Mucosa of stomach (tissue), 1 donor: ENCODE data around the gene CSMD2.
"Not testable (repeated sequence)": the region's sequence is repeated elsewhere in the genome, so short reads cannot be mapped to it uniquely, and the experiment has no call there.

Experiments
- H3K27me3 ChIP-seq: one replicate; pipeline ENCODE4 v1.7.0; 2013; ENCODE audit warnings: mild to moderate bottlenecking, low read length; ENCODE audit not compliant: control insufficient read depth, insufficient read depth
- H3K36me3 ChIP-seq: one replicate; pipeline ENCODE4 v1.7.0; 2013; ENCODE audit warnings: low read length; ENCODE audit not compliant: control insufficient read depth, insufficient read depth
- H3K4me1 ChIP-seq: one replicate; pipeline ENCODE4 v1.7.0; 2013; ENCODE audit warnings: mild to moderate bottlenecking, low read length; ENCODE audit not compliant: control insufficient read depth, insufficient read depth
- H3K4me3 ChIP-seq: one replicate; pipeline ENCODE4 v1.7.0; 2013; ENCODE audit warnings: low read length
- H3K9ac ChIP-seq: one replicate; pipeline ENCODE4 v1.7.0; 2013; ENCODE audit warnings: mild to moderate bottlenecking, low read length, moderate library complexity
- H3K9me3 ChIP-seq: one replicate; pipeline ENCODE4 v1.7.0; 2013; ENCODE audit warnings: mild to moderate bottlenecking, low read length, moderate library complexity; ENCODE audit not compliant: control insufficient read depth
- donor health status: Pancreatic carcinoma.

CSMD2 gene

DNA sequence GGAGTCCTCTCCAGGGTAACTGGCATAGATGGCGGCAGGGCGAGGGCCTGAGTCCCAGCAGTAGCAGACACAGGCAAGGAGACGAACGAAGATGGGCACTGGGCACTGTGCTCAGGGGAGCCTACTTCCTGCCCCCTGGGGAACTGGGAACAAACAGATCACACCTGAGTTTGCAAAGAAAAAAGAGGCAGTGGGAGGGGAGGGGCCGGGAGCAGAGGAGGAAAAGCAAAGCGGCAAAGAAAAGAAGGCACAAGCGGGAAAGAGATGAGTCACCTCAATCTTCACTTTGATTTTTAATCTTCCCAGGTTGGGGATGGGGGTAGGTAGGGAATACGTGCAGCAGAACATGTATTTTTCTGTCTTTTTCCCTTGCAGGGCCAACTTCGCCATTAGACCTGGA, 648.6 kb downstream of the CSMD2 start:
- H3K4me3 ChIP-seq, result no peak overlapping the region
- no peaks in the 10 kb centered on the region for H3K9me3 ChIP-seq
- no peak overlapping the region for H3K9ac ChIP-seq
- no peaks in the 10 kb centered on the region for H3K4me1 ChIP-seq
- no peaks in the 10 kb centered on the region for H3K36me3 ChIP-seq
- no peaks in the 10 kb centered on the region for H3K27me3 ChIP-seq

DNA sequence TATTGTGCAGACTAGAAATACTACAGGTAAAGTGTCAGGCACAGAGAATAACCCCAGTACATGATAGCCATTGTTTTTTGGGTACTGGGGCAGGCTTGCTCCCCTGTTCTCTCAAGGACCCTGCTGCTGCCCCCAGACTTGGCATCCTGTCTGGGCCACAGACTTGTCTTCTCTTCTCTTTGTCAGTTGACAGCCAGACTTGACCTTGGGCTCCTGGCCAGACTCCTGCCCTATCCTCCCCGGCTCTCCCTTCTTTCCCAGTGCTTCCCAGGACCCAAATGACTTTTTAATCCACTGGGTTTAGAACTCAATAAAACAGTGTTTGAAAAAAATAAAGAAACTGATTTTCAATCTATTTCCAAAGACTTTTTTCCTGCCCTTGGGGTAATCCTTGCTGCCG, 649.4 kb downstream of the CSMD2 start:
- Histone ChIP-seq H3K4me1 (no peaks in the 10 kb centered on the region), H3K27me3 (no peaks in the 10 kb centered on the region), H3K36me3 (no peaks in the 10 kb centered on the region), H3K9ac (no peak overlapping the region), H3K9me3 (no peaks in the 10 kb centered on the region), H3K4me3 (no peak overlapping the region)

DNA sequence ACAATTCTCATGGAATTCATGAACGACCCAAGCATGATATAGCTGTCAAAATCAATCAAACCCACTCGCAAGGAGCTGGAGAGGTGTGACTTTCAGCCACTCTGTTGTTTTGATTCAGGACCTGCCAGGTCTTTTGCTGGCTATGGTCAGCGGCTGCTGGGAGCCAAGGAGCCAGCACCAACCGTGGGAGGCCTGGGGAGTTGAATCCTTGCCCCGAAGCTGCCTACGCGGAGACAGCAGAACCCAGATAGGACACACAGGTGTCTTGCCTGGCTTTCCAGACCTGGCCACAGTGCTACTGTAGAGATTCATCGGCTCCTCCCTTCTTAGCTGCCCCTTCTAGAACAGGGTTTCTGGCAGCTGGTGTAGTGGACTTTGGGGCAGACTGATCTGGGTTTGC, 649.9 kb downstream of the CSMD2 start:
- no peak overlapping the region for H3K9ac ChIP-seq
- no peaks in the 10 kb centered on the region for H3K36me3 ChIP-seq
- H3K9me3 ChIP-seq, result no peaks in the 10 kb centered on the region

DNA sequence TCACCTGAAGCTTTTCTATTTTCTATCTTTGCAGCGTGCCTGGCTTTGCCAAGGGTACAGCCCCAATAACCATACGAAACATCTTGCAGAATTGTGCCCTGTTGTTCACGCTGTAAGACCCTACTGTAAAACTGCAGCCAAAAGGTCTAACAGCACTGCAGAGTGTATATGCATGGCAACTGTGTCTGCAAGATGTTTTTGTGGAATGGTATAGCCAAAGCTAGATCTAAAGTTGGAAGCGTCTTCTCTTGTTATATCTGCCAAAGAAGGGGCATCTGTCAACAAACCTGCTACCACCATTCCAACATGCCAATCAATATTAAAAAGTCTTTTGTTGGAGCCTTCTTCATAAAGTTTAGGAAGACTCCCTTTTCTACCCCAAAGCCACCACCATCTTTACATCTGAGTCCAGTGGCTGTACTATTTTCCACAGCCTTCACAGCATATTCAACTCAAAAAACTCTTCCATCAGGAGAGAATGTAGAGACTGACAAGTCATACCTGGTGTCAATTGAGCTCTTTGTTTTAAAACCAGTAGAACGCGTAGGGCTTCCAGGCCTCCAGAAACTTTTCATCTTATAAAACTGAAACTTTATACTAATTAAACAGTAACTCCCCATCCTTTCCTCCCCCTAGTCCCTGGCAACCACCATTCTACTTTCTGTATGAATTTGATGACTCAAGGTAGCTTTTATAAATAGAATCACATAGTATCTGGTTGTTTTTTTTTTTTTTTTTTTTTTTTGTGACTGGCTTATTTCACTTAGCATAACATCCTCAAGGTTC, 652.6 kb downstream of the CSMD2 start:
- no peak overlapping the region for H3K9ac ChIP-seq
- H3K4me3 ChIP-seq, result no peak overlapping the region
- no peaks in the 10 kb centered on the region for H3K4me1 ChIP-seq
- H3K36me3 ChIP-seq, result no peaks in the 10 kb centered on the region
- no peaks in the 10 kb centered on the region for H3K27me3 ChIP-seq
- no peaks in the 10 kb centered on the region for H3K9me3 ChIP-seq

More for the DNA sequence above, 649.9 kb downstream of the CSMD2 start:
- Histone ChIP-seq H3K27me3 (no peaks in the 10 kb centered on the region), H3K4me3 (no peak overlapping the region), H3K4me1 (no peaks in the 10 kb centered on the region)

DNA sequence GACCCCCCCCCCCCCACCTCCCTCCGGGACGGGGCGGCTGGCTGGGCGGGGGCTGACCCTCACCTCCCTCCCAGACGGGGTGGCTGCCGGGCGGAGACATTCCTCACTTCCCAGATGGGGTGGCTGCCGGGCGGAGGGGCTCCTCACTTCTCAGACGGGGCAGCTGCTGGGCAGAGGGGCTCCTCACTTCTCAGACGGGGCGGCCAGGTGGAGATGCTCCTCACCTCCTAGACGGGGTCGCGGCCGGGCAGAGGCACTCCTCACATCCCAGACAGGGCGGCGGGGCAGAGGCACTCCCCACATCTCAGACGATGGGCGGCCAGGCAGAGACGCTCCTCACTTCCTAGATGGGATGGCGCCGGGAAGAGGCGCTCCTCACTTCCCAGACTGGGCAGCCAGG, 655.8 kb downstream of the CSMD2 start:
- not testable (repeated sequence) for H3K4me1 ChIP-seq, H3K27me3 ChIP-seq, H3K9me3 ChIP-seq, H3K4me3 ChIP-seq, H3K36me3 ChIP-seq, H3K9ac ChIP-seq

DNA sequence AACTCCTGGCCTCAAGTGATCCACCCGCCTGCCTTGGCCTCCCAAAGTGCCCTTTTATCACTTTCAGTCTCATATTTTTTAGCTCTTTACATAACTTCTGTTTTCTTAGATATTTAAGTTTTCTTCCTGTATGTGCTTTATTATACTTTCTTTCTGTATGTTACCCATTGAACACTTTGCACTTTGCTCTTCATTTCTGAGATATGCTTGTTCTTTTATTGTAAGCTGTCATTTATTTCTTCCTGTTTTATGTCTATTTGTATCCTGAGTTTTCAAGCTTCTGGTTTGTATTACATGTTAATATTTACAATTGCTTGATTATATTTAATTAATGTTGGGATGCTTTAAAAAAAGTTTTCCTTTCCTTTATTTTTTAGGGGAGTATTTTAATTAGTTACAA, 656.9 kb downstream of the CSMD2 start:
- Histone ChIP-seq H3K4me1 (no peaks in the 10 kb centered on the region), H3K9me3 (no peaks in the 10 kb centered on the region), H3K36me3 (no peaks in the 10 kb centered on the region), H3K27me3 (no peaks in the 10 kb centered on the region), H3K4me3 (no peak overlapping the region), H3K9ac (no peak overlapping the region)

DNA sequence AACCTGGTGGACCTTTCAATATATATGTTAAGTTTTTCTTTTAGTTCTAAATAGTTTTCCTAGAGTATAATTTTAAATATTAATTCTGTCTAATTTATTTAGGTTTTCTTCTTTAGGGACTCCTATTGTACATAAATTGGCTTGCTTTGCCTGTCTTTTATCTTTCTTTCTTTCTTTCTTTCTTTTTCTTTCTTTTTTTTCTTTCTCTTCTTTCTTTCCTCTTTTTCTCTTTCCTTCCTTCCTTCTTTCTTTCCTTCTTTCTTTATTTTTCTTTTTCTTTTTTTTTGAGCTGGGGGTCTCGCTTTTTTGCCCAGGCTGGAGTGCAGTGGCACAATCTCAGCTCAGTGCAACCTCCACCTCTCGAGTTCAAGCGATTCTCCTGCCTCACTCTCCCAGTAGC, 657.4 kb downstream of the CSMD2 start:
- no peak overlapping the region for H3K9ac ChIP-seq
- no peaks in the 10 kb centered on the region for H3K27me3 ChIP-seq
- H3K4me3 ChIP-seq, result no peak overlapping the region
- H3K9me3 ChIP-seq, result no peaks in the 10 kb centered on the region
- no peaks in the 10 kb centered on the region for H3K36me3 ChIP-seq
- H3K4me1 ChIP-seq, result no peaks in the 10 kb centered on the region

DNA sequence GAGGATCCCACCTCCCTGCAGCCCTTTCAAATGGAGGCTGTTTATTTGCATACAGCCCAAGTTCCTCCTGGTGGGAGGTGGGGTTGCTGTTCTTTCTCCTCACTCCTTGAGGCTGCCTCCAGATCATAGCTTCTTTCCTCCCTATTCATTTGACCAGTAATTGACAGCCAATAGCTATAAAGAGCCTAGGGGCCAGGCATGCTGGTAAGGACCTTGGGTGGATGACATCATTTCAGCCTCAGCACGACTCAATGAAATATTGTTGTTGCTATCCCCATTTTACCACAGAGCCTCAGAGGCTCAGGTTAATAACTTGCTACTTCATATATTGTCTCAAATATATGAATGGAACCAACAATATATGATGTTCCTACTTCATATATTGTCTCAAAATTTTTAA, 661.5 kb downstream of the CSMD2 start:
- no peak overlapping the region for H3K9ac ChIP-seq
- no peaks in the 10 kb centered on the region for H3K4me1 ChIP-seq
- no peaks in the 10 kb centered on the region for H3K36me3 ChIP-seq
- no peaks in the 10 kb centered on the region for H3K27me3 ChIP-seq
- H3K9me3 ChIP-seq, result no peaks in the 10 kb centered on the region
- no peak overlapping the region for H3K4me3 ChIP-seq

DNA sequence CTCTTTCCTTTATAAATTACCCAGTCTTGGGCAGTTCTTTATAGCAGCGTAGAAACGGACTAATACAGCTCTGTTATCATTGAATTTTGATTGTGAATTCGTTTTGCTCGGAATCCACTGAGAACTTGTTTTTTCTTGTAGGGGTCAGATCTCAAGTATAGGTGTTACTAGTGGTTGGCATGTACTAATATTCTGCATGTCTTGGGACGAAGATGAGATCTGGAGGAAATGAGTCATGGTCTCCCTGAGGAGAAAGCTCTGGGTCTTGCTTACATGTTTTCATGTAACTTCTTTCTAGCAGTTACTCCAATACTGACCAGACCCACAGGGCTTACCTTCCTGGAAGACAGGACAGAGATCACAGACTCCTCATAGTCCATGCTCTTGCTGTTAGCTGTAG, 662.3 kb downstream of the CSMD2 start:
- Histone ChIP-seq H3K9ac (no peak overlapping the region), H3K36me3 (no peaks in the 10 kb centered on the region), H3K4me1 (no peaks in the 10 kb centered on the region), H3K27me3 (no peaks in the 10 kb centered on the region), H3K4me3 (no peak overlapping the region), H3K9me3 (no peaks in the 10 kb centered on the region)

DNA sequence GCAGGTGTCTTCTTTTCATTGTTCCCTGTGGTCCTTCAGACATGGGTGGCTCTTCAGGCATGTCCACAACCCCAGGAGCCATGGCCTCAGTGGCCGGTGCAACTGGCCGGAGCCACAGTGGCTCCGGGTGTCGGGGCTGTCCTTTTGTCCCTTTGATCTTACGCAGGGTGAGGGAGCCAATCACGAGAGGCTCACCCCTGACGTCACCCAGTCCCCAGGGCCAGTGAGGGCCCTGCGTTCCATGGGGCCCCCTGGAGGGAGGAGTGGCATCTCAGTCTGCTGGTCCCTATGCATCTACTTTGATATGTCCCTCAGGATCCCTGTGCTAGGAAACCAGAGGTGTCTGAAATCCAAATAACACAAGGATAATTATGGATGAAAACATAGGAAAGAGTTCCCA, 663.3 kb downstream of the CSMD2 start:
- Histone ChIP-seq H3K4me3 (no peak overlapping the region), H3K9me3 (no peaks in the 10 kb centered on the region), H3K9ac (no peak overlapping the region), H3K36me3 (no peaks in the 10 kb centered on the region), H3K4me1 (no peaks in the 10 kb centered on the region), H3K27me3 (no peaks in the 10 kb centered on the region)

DNA sequence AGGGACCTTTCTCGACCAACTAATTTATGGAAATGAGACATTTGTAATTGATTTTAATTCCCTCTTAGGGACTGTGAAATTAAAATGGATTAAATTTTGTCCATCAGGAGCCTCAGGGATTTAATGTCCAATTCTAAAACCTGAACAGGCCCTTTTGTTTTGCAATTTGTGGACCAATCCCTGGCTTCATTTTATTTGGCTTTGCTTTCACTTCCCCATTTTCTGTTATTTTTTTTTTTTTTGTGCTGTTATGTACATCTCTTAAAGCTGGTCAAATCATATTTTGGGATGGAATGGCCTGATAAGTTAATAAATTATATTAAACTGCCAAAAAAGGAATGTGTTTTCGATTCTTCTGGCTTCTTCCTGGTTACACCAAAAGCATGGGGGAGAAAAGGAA, 663.7 kb downstream of the CSMD2 start:
- no peaks in the 10 kb centered on the region for H3K27me3 ChIP-seq
- H3K9ac ChIP-seq, result no peak overlapping the region
- no peaks in the 10 kb centered on the region for H3K9me3 ChIP-seq
- H3K36me3 ChIP-seq, result no peaks in the 10 kb centered on the region
- no peaks in the 10 kb centered on the region for H3K4me1 ChIP-seq
- no peak overlapping the region for H3K4me3 ChIP-seq

DNA sequence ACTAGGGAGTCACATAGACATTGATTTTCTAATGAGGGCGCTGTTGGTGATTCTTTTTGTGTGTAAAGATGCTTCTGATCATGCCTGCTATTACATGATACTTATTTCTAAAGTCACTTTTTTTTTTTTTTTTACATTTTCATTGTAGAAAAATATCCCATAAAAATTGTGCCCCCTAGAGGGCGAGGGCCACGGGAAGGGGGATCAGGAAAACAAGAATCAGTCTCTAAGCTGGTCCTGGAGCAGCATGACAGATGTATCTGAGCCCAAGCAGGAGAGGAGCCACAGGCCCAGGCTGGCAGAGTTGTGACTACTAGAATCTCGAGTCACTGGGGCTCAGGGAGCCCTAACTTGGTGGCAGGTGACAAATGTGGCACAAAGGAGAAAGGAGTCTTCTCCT, 664.5 kb downstream of the CSMD2 start:
- H3K27me3 ChIP-seq, result no peaks in the 10 kb centered on the region
- no peak overlapping the region for H3K9ac ChIP-seq
- H3K36me3 ChIP-seq, result no peaks in the 10 kb centered on the region
- H3K9me3 ChIP-seq, result no peaks in the 10 kb centered on the region
- no peak overlapping the region for H3K4me3 ChIP-seq
- no peaks in the 10 kb centered on the region for H3K4me1 ChIP-seq

DNA sequence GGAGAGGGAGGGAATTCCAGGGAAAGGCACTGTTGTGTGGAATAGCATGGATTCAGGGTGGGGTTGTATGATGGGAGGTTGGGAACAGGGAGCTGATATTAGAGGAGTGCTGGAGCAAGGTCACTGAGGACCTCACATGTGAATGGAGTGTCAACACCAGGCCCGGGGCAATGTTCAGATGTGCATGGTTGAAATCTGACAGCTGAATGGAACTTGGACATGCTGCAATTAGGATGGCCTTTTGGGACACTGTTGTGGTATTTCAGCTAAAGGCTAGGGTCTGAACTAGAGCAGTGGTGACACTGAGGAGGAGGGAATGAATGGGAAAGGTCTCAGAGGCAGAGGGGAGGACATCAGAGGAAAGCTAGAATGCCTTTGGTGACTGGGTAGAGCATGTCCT, 667.6 kb downstream of the CSMD2 start:
- Histone ChIP-seq H3K27me3 (no peaks in the 10 kb centered on the region), H3K9me3 (peaks cover 21% of the 10 kb centered on the region), H3K4me3 (no peak overlapping the region), H3K36me3 (peaks cover 11% of the 10 kb centered on the region), H3K4me1 (no peaks in the 10 kb centered on the region), H3K9ac (no peak overlapping the region)
